HG02884 (cell line): ENCODE data around the gene FRMD6.
"Not testable (repeated sequence)": the region's sequence is repeated elsewhere in the genome, so short reads cannot be mapped to it uniquely, and the experiment has no call there.

Experiments used
- ATAC-seq: cut with Tn5 transposase; IDR thresholded peaks from one replicate; pipeline ENCODE4 v1.9.1; 2021; ENCODE audit warnings: mild to moderate bottlenecking, moderate library complexity; ENCODE audit not compliant: unreplicated experiment

Gene FRMD6

DNA sequence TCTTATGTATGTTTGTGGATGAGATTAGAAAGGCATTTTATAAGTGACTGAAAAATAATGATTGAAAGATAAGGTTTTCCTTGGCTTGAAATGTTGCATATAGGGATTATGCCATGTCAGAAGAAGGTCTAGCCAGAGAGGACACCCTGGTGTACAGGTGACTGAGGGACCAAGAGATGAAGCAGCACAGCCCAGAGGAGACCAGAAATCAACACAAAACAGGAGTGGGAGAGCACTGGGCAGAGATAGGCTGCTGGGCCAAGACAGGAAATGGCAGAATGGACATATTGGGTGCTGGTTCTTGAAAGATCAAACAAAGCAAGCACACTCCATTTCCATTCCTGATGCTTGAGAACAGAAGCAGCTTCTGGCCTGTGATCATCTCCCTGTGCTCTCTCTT lies 24.4 kb upstream of the FRMD6 start:
- no peak for ATAC-seq

DNA sequence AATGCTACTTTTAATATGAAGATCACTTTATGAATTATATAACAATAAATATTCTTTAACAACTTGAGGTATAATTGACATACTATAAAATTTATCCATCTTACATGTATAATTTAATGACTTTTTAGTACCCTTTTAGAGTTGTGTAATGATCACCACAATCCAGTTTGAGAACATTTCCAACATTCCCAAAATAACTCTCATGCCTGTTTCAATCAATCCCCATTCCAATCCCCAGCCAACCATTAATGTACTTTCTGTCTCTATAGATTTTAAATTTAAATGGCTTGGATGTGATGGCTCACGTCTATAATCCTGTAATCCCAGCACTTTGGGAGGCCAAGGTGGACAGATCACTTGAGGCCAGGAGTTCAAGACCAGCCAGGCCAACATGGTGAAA lies 23.5 kb upstream of the FRMD6 start:
- no peak for ATAC-seq

DNA sequence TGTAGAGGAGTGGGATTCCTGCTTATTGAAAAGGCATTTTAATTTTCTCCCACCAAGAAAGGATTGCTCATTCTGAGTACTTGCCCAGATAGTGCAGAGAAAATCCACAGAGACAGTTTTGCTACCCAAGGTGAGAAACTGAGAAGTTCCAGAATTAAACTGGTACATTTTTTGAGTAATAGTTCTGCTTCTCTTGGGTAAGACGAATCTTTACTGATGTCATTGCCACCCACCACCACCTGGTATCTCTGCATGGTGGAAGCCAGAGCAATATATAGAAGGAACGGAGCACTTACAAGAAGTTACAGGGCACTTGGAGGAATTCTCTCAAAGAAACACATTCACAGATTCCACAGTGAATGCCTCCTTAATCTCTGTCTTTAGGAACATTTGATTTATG lies 20.7 kb upstream of the FRMD6 start:
- no peak for ATAC-seq

DNA sequence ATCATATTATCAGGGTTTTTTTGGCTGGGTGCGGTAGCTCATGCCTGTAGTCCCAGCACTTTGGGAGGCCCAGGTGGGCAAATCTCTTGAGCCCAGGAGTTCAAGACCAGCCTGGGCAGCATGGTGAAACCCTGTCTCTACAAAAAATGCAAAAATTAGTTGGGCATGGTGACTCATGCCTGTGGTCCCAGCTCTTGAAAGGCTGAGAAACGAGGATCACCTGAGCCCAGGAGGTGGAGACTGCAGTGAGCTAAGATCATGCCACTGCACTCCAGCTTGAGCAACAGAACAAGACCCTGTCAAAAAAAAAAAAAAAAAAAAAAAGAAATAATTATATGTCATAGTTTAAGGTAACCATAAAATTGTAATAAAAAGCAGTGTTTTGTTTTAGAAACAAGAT lies 18.4 kb upstream of the FRMD6 start:
- not testable (repeated sequence) for ATAC-seq

DNA sequence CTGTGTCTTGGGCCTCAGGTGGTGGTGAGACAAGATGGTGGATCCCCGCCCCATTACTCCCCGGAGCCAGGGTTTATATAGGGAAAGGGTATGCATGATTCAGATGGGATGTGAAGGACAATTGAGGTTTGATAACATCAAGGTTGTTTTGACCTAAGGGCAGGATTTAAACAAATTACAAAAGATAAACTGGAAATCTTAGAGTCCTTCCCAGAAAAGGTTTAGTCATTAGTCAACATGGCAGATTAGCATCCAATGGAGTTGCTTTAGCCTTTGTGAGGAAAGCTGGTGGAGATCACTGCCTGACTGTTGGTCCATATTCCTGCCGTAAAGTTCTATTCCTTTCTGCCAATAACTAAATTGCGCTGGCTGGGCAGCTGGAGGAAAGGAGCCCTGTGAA lies 15.6 kb upstream of the FRMD6 start:
- no peak for ATAC-seq

DNA sequence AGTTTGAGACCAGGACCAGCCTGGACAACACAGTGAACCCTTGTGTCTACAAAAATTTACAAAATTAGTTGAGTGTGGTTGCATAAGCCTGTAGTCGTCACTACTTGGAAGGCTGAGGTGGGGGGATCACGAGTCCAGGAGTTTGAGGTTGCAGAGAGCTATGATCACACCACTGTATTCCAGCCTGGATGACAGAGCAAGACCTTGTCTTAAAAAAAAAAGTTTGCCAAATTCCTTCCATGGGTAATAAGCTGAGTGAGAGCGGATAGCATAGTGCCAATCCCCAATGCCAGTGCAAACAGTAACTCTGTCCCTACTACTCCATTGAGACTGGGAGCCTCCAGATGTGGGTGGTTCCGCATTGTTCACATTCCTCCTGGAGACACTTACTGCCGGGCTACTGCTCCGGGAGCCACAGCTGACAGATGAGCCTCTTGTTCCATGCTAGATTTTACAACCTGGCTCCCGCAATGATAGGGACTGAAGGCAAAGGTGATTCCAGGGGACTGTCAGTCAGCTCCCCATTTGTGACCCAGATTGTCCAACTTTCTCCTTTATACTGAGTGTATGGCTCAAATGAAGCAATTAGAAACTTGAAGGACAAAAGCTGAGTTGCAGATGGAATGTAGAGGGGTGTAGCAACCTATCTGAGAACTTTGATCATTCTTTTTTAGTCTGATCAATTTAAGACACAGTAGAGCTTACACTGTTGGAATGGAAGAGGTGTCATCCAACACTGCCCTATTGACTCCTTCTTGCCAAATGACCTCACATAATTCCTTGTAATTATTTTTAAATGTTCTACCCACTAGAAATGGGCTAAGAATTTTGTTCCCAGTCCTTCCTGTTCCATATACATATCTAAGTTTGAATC lies 13.4 kb upstream of the FRMD6 start:
- no peak for ATAC-seq

DNA sequence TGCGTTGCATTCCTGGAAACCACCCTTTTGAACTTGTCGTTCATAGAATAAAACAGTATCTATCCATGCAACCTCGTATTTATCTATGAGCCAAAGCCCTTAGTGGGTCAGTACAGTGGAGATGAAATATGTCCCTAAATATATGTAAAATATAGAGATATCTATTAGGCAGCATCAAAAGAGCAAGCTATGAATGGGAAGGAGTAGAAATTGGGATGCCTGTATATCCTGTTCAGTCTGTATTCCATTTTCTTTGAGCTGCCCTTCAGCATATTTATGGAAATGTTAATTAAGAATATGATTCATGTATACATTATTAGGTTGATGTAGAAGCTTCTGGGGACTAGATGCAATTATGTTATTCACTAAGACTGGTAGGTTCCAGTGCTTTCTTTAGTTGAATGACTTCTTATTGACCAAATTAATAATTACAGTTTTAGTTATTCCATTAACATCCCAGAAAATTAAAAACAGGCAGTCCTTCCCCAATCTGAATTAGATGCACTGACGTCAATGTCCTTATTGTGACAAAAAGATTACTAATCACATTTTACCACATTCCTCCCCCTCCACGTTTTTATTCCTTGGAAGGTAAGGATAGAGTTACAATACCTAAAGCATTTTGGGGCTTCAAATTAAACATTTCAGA lies 11.9 kb upstream of the FRMD6 start:
- ATAC-seq, result no peak

DNA sequence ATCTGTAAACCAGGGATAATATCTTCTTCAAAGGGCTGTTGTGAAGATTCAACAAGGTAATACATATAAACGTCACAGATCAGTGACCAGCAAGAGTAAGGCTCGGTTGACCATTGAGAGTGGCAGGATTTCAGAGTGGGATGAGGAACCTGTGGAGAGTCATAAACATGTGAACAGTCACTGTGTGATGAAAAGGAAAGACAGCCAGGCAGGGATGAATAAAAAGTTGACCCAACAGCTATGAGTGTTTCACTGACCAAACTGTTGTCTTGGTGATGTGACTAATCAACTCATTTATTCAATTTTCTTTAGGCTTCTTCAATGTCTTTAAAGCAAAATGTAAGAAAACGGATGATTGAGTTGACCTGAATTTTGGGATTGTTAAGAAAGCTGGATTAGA lies 8.6 kb upstream of the FRMD6 start:
- ATAC-seq, result no peak

DNA sequence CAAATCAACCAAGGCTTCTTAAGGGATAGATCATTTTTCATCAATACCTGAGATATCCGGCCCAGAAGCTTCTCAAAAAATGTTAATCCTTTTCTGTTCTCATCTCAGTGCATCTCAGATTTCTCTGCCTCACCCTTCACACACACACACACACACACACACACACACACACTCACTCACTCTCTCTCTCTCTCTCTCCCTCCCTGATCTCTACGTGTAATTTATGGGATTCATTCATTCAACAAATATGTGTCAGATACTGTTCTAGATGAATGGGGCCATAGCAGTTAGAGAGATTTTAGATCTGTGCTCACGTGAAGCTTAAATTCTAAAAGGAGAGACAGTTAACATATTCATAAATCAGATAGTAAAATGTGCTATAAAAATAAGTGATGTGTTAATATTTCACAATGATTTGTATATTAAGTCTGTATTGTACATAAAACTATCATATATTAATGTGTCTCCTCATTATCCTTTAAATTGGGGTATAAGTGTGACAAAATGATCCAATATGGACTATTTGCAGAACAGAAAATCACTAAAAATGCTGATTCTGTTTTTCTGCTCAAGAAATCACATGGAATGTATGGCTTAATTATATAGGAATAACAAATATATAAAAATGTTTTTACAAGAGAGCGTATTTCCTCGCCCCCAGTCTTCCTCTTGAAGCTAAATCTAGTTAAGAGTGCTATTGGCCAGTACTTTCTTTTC lies 7.3 kb upstream of the FRMD6 start:
- ATAC-seq, result no peak

DNA sequence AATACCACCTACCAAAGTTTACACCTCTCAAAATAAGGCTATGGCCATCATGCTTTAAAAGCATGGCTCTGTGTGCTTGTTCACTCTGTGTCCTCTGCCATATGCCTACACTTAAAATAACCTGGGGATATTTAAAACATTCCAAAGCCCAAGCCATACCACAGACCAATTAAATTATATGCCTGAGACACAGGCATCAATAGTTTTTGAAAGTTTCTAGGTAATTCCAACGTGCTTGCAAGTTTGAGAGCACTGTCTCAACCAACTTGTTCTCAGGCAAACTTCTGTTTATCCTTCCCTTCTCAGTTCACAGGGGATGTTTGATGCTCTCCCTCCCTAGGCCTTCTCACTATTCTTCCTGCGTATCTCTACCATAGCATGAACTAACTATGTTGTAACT lies 3.4 kb upstream of the FRMD6 start:
- ATAC-seq, result no peak

DNA sequence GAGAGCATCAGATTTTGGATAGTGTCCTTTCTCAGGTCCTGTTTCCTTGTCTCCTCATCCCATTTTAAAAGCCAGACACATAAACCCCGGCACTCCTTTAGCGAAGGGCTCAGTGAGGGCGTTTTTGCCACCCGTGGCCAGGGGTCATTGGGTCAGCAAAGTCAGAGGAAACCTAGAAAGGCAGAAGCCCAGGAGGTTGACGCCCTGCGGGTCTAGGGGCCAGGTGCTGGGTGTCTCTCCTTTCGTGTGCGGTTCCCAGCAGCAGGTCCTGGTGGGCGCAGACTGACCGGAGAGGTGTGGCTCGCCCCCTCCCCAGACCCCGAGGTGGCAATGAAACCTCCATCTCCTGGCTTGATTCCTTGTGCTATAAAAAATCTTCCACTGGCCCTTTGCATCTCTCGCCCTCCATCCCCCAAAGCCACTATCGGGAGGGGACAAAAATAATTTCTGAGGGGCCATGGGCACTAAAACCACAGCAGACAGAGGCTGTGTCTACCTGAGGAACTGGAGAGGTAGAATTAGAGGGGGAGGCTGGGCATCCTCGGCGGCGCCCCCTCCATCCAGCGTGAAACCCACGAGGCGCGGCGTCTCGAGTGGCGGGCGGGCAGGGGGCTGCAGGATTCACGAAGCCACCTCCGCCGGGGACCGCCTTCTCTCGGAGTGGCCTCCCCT lies 858 bp upstream of the FRMD6 start:
- ATAC-seq, result no peak

DNA sequence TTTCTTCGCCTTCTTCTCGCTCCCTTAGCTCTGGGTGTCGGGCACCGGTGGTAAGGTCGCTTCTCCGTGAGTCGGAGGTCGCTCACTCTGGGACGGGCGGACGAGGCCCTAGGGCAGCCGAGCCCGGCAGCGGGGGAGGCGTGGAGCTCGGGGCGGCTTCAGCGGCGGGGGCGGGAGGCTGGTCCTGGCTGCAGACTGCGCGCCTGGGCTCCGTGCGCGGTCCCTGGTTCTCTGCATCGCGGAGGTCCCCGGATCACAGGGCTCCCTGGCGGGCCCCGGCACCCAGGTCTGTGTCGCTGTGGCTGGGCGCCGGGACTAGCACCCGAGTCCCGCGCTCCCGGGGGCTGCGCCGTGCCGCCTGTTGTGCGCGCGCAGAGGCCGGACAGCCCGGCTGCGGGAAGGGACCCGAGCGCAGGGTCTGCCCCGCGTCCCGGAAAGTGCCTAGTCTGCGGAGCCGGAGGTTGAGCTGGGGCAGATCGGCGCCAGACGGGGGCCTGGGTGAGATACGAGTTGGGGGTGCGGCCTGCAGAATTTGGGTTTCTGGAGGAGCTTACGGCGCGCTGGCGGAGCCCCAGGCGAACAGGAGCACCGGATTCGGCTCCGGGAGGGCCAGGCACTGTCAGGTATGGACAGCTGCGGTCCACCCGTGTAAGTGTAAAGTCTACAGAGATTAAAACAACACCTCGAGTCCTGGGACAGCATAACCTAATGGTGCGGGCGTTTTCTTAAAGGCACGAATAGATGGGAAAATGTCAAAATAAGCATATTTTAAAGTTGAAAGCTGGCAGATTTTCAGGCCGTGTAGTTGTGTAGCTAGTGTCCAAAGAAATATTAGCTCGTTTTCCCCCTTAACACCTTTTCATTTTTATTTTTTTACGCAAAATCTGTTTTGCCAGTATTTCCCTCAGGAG lies 713 bp downstream of the FRMD6 start:
- ATAC-seq, result peak; percentile 38

DNA sequence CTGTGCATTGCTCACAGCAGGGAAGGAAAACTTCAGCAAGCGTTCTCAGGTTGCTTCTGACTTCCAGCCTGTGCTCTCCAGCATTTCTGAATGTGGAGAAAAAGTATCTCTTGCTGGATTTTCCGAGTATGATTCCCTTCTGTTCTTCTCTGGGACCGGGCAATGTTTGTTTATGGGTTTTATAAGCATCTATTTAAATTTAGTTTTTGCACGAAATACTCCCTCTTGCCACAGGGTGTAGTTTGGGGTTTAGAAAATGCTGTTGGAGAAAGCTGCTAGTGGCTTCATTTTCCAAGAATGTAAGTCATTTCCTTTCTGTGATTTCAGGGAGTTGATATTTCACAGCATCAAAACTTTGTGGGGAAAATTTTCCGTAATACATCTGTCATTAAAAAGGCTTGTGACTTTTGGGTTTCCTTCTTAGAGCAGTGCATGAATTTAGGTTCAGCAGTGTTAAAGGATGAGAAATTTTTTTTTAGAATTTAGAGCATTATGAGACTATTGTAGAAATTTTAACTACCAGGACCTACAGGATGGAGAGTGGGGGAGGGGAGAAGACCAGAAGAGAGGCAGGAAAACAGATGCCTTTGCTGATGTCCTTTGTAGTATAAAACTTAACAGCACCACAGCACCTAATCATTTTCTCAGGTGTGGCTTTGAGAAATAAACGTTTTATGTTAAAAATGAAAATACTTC lies 1.5 kb downstream of the FRMD6 start:
- no peak for ATAC-seq

DNA sequence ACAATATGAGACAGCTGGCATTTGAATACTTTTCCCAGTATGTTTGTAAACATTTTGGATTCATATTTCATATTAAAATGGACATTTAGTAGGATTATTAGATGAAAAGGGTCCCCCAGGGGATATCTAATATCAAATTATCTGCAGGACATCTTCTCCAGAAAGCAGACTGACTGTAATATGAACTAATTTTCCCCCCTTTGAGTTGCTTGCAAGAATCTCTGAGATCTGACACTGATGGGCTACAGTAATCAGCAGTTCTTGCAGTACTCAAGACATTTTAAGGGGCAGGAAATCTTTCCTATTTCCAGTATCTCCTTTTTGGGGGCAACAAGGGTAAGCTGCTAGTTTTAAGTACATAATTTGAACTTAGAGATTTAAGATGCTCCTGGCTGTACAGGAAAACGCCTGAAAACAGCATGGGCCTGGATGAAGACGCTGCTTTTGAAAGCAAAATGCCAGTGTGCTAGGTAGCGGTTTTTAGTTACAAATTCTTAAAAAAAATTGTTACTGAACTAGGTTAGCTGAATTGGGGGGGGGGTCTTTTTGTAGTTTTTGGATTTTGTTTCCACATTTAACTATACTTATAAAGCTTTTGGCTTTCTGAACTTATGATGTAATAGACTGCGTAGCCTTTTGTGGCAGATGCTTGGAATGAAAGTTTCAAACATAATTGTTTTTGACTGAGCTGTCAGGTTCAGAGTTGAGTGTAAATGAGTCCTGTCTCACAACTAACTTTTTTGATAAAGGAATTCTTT lies 2.2 kb downstream of the FRMD6 start:
- ATAC-seq, result no peak

DNA sequence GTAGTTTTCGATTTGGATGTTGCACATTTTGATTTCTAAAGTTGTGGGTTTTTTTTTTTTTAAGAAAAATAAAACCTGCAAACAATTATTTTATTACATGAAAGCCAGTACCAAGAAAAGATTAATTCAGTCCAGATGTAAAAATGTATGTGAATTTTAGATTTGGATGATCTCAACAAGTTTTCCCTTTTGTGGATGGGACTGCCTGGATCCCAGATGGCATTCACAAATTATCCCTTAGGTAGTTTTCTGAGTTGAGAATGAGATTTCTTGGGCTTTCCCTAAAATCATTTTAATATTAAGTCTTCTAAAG lies 2.8 kb downstream of the FRMD6 start:
- ATAC-seq, result no peak

DNA sequence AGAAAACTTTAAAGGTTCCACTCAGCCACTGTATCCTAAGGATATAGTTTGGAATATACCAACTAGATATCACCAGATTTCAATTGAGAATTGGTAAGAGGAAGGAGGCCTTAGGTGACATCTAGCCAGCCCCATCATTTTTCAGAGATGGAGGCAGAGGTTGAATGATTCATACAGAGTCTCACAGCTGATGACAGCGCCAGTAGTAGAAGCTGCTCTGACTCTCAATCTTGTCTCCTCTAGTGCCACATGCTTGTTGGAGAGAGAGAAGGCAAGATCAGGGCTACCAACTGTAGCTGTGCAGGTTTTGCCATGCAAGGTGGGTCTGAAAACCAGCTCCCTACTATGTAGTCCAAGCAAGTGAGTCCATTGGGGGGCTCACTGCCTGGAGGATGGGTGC lies 6.1 kb downstream of the FRMD6 start:
- ATAC-seq, result no peak

DNA sequence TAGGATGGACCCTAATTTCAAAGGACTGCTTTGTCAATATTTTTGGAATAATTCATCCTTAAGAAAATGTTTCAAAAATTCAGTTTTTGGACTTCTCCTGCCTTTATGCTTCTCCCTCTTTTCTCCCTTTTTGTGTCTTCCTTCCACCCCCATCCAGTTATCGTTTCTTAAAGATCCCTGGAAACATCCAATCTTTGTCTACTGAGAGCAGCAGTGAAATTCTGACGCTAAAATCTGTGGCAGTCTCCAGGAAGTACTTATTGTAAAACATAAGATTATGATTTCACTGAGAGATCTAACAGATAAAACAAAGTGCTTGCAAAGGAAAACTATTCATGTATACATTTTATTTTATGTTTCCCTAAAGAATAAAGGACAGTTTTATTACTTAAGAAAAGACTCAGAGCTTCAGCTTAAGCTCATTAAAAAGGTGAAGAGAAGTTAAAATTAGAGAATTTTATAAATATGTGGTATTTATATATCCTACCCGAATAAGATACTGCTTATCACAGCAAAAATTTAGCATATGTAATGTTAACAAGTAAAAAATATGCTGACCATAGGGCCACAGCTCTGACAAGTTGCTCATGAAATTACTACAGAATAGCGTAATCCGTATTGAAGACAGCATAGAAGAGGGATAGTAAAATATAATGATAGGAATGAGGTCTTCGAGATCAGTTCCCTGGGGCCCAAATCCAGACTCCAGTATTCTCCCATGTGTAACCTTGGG lies 6.9 kb downstream of the FRMD6 start:
- ATAC-seq, result no peak

DNA sequence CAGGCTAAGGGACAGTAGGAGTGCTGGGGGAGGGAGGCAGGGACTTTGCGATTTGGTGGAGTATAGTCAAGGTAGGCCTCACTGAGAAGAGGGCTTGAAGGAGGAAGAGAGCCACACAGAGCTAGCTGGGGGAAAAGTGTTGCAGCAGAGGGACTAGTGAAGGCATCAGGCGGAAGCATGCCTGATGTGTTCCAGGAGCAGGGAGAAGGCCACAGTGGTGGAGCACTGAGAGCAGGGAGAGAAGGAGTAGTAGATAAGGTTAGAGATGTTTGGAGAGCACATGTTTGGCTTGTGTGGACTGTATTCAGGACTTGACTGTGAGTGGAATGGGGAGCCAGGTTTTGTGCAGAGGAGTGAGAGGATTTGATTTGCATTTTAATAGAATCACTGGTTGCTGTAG lies 9.0 kb downstream of the FRMD6 start:
- ATAC-seq, result no peak

DNA sequence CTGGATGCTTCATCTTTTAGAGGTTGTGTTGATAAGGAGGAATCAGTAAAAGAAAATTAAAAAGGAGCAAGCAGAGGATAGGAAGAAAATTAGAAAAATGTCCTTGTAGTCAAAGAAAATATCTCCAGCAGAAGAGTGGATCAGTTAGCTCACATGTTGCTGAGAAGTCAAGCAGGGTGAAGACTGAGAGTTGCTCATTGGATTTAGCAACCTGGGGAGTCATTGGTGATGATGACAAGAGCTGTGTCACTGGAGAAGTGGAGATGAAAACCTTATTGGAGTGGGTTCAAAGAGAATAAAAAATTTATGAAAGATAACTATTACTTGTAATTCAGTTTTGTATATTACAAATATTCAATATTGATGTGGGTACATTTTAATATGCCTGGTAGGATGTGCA lies 9.8 kb downstream of the FRMD6 start:
- ATAC-seq, result no peak
